Choroid plexus epithelial cell (primary cell): ENCODE results near the gene FMNL2.

Experiments used
- DNase-seq: peaks from one replicate; pipeline ENCODE4 v3.0.0-alpha.2; 2010; ENCODE audit warnings: low read depth
- H3K4me3 ChIP-seq: 2 replicates; pipeline ENCODE4 v1.5.1; 2011; ENCODE audit warnings: low read depth, mild to moderate bottlenecking, control low read depth, low read length, moderate library complexity
- CTCF ChIP-seq: conservative IDR thresholded peaks from 2 replicates; pipeline ENCODE4 v1.5.1; 2011; ENCODE audit warnings: low read depth, mild to moderate bottlenecking, control low read depth, inconsistent platforms, low read length, moderate library complexity

The FMNL2 gene

GRCh38 chr2:152490686-152491455 is 155.9 kb downstream of the FMNL2 start:
- H3K4me3 ChIP-seq: no peak overlapping the region
- TF ChIP-seq CTCF: no peak
- no peak for DNase-seq

- no peak for TF ChIP-seq CTCF
- no peak for DNase-seq
- H3K4me3 ChIP-seq: no peak overlapping the region
These were observed 157.2 kb downstream of the FMNL2 start for GRCh38 chr2:152492131-152492530.

- peak; percentile 38 for DNase-seq
- H3K4me3 ChIP-seq: no peak overlapping the region
- TF ChIP-seq CTCF: no peak
These were observed 157.9 kb downstream of the FMNL2 start for GRCh38 chr2:152492911-152493310.

- no peak overlapping the region for H3K4me3 ChIP-seq
- DNase-seq: no peak
- no peak for TF ChIP-seq CTCF
These were observed 158.4 kb downstream of the FMNL2 start for GRCh38 chr2:152493417-152493816.

- no peak for TF ChIP-seq CTCF
- no peak for DNase-seq
- no peak overlapping the region for H3K4me3 ChIP-seq
These were observed 159.1 kb downstream of the FMNL2 start for GRCh38 chr2:152493945-152494528.

GRCh38 chr2:152496371-152496770 is 161.4 kb downstream of the FMNL2 start:
- no peak overlapping the region for H3K4me3 ChIP-seq
- no peak for TF ChIP-seq CTCF
- DNase-seq: no peak
